Transverse colon (tissue), 3 donors: ENCODE data around the gene CCL4L2.
"Not testable (repeated sequence)": the region's sequence is repeated elsewhere in the genome, so short reads cannot be mapped to it uniquely, and the experiment has no call there.

Experiments
- EP300 ChIP-seq: sonication (generic); formaldehyde crosslinking; IDR thresholded peaks from one replicate; pipeline ENCODE4 v1.6.1; 2017; ENCODE audit warnings: antibody characterized with exemption, low read depth
- POLR2A ChIP-seq: fragments of 450-650 bp; IDR thresholded peaks from one replicate; pipeline ENCODE4 v1.6.1; 2016; ENCODE audit warnings: antibody characterized with exemption, mild to moderate bottlenecking, moderate library complexity
- TF ChIP-seq, protein P1 (sequence below), 5 experiments: fragments of 200-600 bp in 3 of 5; fragments of 450-650 bp in 2 of 5; sonication (generic) in 3 of 5; IDR thresholded peaks; 1 replicate in 2 of 5; 2 replicates in 3 of 5; pipeline ENCODE4 v1.5.1; 2016 to 2017; ENCODE audit warnings: antibody characterized with exemption in 5 of 5, inconsistent platforms in 3 of 5, mild to moderate bottlenecking in 2 of 5, moderate library complexity in 1 of 5

DNA sequence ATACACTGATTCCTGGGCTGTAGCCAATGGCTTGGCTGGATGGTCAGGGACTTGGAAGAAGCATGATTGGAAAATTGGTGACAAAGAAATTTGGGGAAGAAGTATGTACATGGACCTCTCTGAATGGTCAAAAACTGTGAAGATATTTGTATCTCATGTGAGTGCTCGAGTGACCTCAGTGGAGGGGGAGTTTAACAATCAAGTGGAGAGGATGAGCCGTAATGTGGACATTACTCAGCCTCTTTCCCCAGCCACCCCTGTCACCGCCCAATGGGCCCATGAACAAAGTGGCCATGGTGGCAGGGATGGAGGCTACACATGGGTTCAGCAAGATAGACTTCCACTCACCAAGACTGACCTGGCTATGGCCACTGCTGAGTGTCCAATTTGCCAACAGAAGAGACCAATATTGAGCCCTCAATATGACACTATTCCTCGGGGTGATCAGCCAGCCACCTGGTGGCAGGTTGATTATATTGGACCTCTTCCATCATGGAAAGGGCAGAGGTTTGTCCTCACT is 10.8 kb downstream of the CCL4L2 start:
- TF ChIP-seq POLR2A, EP300: not testable (repeated sequence)
- TF ChIP-seq, protein P1, sequence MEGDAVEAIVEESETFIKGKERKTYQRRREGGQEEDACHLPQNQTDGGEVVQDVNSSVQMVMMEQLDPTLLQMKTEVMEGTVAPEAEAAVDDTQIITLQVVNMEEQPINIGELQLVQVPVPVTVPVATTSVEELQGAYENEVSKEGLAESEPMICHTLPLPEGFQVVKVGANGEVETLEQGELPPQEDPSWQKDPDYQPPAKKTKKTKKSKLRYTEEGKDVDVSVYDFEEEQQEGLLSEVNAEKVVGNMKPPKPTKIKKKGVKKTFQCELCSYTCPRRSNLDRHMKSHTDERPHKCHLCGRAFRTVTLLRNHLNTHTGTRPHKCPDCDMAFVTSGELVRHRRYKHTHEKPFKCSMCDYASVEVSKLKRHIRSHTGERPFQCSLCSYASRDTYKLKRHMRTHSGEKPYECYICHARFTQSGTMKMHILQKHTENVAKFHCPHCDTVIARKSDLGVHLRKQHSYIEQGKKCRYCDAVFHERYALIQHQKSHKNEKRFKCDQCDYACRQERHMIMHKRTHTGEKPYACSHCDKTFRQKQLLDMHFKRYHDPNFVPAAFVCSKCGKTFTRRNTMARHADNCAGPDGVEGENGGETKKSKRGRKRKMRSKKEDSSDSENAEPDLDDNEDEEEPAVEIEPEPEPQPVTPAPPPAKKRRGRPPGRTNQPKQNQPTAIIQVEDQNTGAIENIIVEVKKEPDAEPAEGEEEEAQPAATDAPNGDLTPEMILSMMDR (IDR thresholded peaks at IDR 0.05) = not testable (repeated sequence)
